ENCODE results near the gene PDIA2.
"Not testable (repeated sequence)": the region's sequence is repeated elsewhere in the genome, so short reads cannot be mapped to it uniquely, and the experiment has no call there.

PDIA2 gene

DNA sequence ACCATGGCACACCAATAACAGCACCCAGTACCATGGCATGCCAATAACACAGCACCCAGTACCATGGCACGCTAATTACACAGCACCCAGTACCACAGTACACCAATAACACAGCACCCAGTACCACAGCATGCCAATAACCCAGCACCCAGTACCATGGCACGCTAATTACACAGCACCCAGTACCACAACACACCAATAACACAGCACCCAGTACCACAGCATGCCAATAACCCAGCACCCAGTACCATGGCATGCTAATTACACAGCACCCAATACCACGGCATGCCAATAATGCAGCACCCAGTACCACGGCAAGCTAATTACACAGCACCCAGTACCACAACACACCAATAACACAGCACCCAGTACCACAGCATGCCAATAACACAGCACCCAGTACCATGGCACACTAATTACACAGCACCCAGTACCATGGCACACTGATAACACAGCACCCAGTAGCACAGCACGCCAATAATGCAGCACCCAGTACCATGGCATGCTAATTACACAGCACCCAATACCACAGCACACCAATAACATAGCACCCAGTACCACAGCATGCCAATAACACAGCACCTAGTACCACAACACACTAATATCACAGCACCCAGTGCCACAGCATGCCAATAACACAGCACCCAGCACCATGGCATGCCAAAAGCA lies 51.3 kb downstream of the PDIA2 start:
- H3K36me3 Mint-ChIP-seq (ENCODE audit: low read depth); H3K27me3 Mint-ChIP-seq; DNase-seq; ATAC-seq; H3K4me3 Mint-ChIP-seq; H3K9me3 Mint-ChIP-seq; H3K27ac Mint-ChIP-seq: not testable (repeated sequence)
- H3K4me1 Mint-ChIP-seq, result peaks cover 63% of the 10 kb centered on the region

DNA sequence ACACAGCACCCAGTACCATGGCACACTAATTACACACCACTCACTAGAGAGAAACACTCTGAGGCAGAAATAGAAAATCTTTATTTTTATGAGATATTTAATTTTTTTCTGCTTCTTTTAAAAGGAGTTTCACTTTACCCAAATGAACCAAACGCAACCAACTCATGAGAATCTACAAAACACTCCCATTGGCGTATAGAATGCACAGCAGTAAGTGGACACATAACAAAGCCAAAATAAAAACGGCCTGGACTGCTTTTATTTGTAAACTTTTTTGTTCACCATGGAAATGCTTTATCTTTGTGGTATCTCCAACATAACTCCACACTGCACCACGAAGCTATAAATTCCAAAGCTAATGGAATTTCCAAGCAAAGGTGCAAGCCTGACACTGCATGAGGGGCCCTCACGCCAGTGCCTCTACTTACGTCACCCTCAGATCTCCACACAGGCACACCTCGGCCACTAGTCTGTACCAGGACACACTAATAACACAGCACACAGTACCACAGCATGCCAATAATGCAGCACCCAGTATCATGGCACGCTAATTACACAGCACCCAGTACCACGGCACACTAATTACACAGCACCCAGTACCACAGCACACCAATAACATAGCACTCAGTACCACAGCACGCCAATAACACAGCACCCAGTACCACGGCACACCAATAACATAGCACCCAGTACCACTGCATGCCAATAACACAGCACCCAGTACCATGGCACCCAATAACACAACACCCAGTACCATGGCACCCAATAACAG lies 52.1 kb downstream of the PDIA2 start:
- not testable (repeated sequence) for H3K36me3 Mint-ChIP-seq (ENCODE audit: low read depth); H3K4me3 Mint-ChIP-seq; ATAC-seq; H3K27ac Mint-ChIP-seq; H3K27me3 Mint-ChIP-seq; H3K9me3 Mint-ChIP-seq; DNase-seq
- peaks cover 69% of the 10 kb centered on the region for H3K4me1 Mint-ChIP-seq

DNA sequence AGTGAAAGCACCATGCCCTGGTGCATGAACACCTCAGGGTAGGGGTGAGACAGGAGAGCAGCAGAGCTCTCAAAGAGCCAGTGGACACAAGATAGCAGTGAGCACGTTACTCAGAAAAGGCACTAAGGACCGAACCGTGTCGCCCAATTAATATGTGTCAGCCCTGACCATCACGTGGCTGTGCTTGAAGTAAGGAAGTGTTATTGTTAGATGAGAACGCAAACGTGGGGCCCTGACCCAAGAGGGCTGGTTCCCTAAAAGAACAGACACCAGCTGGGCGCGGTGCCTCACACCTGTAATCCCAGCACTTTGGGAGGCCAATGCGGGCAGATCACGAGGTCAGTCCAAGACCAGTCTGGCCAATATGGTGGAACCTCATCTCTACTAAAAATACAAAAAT lies 53.3 kb downstream of the PDIA2 start:
- DNase-seq, result no peak
- peaks cover 6% of the 10 kb centered on the region for H3K36me3 Mint-ChIP-seq (ENCODE audit: low read depth)
- peaks cover 66% of the 10 kb centered on the region for H3K4me1 Mint-ChIP-seq
- no peak for ATAC-seq
- no peaks in the 10 kb centered on the region for H3K27me3 Mint-ChIP-seq
- H3K27ac Mint-ChIP-seq, result no peak overlapping the region
- no peak overlapping the region for H3K4me3 Mint-ChIP-seq
- no peaks in the 10 kb centered on the region for H3K9me3 Mint-ChIP-seq

Measured in activated naive CD8-positive, alpha-beta T cell treated with anti-CD3 and anti-CD28 coated beads, Interleukin-2, amount 50 U/mL, for 24 hours (primary cell).